HG03469 (cell line): ENCODE results near the gene SIRT1.
"Not testable (repeated sequence)": the region's sequence is repeated elsewhere in the genome, so short reads cannot be mapped to it uniquely, and the experiment has no call there.

Source experiments
- ATAC-seq: cut with Tn5 transposase; IDR thresholded peaks from one replicate; pipeline ENCODE4 v1.9.1; 2021; ENCODE audit warnings: mild to moderate bottlenecking, moderate library complexity, moderate number of reproducible peaks; ENCODE audit not compliant: unreplicated experiment

SIRT1 gene

GRCh38 chr10:67943917-67944316 lies 59.5 kb downstream of the SIRT1 start:
- ATAC-seq, result no peak

- no peak for ATAC-seq
These were observed 71.2 kb downstream of the SIRT1 start for GRCh38 chr10:67955614-67956013.

DNA sequence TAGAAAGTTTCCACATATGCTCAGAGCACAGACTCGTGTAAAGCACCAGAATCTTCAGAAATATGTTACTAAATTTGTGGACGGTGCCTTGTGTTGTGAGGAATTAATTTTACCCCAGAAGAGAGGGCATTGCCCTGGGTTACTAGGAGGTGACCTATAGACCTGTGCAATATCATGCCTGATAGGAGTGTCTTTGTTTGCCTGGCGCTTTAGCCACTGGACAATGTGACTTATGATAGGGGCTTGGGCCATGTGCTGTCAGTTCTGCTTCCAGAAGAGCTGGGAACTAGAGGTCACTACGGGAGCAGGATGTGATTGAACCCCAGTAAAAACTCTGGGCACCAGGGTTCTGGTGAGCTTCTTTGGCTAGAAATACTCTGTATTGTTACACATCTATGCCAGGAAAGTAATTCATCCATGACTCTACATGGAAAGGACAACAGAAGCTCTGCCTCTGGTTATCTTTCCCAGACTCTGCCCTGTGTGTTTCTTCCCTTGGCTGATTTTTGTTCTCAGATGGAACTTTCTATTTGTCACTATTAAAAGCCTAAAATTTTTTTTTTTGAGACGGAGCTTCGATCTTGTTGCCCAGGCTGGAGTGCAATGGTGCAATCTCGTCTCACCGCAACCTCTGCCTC lies 75.5 kb downstream of the SIRT1 start:
- ATAC-seq, result no peak

DNA sequence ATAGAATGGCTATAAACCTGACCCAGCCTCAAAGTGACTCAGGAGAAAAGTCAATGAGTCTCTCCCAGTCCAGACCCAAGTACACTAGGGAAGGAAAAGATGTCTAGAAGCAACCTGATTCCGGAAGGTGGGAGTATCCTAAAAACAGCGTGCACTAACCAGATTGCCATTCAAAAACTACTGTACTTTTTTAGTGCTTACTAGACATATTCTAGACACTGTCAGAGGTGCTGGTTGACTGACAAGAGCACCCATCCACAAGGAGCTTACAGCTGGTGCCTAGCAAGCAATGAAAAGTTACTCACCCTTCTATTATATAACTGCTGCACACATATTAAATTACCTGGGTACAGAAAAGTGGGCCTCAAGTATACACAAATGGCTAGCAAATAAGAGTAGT lies 81.0 kb downstream of the SIRT1 start:
- ATAC-seq, result no peak

DNA sequence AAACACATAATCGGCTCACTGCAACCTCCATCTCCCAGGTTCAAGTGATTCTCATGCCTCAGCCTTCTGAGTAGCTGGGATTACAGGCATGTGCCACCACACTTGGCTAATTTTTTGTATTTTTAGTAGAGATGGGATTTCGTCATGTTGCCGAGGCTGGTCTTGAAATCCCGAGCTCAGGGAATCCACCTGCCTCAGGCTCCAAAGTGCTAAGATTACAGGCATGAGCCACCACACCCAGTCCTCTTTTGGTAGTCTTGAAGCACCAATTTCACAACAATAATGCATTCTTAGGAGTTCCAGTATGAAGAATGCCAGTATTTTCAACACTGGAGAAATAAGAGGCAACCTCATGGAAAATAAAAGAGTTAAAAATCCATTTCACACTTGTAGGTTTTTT lies 81.6 kb downstream of the SIRT1 start:
- ATAC-seq, result not testable (repeated sequence)
